Common myeloid progenitor, CD34-positive (primary cell): ENCODE results near the gene KRTAP10-3.
"Not testable (repeated sequence)": the region's sequence is repeated elsewhere in the genome, so short reads cannot be mapped to it uniquely, and the experiment has no call there.

Source experiments
- CTCF ChIA-PET: fragments of 350-600 bp; sonication (Branson Sonifier 250); formaldehyde crosslinking; loops from one replicate; lab custom pipeline; 2021; ENCODE audit warnings: antibody characterized with exemption; lab: Charles Lee
- POLR2A ChIA-PET: fragments of 350-600 bp; sonication (Branson Sonifier 250); formaldehyde crosslinking; loops from one replicate; lab custom pipeline; 2021; ENCODE audit warnings: antibody characterized with exemption; lab: Charles Lee
- DNase-seq, 3 donors: peaks; one replicate each; pipeline versions ENCODE4 v3.0.0 to v3.0.0-alpha.2; 2013
- H3K27ac ChIP-seq, 2 experiments: 1 replicate in 1 of 2; 2 replicates in 1 of 2; pipeline ENCODE4 v1.7.0; 2013; ENCODE audit warnings: inconsistent platforms in 2 of 2, low read length in 2 of 2, mild to moderate bottlenecking in 2 of 2, low read depth in 1 of 2, moderate library complexity in 1 of 2; ENCODE audit not compliant: severe bottlenecking in 2 of 2, insufficient read depth in 1 of 2, poor library complexity in 1 of 2
- H3K27me3 ChIP-seq, 5 experiments: replicated peaks in 2 of 5; 1 replicate in 3 of 5; 2 replicates in 2 of 5; pipeline versions ENCODE4 v1.6.1 to v1.7.0; 2013; ENCODE audit warnings: low read length in 4 of 5, mild to moderate bottlenecking in 2 of 5, moderate library complexity in 2 of 5, inconsistent platforms in 1 of 5; ENCODE audit not compliant: insufficient read depth in 5 of 5, control insufficient read depth in 4 of 5
- H3K36me3 ChIP-seq, 4 experiments: 1 replicate in 2 of 4; 2 replicates in 2 of 4; pipeline versions ENCODE4 v1.6.1 to v1.7.0; 2013; ENCODE audit warnings: low read length in 3 of 4, control low read depth in 1 of 4, mild to moderate bottlenecking in 1 of 4; ENCODE audit not compliant: control insufficient read depth in 4 of 4, insufficient read depth in 4 of 4
- H3K4me1 ChIP-seq, 4 experiments: 1 replicate in 3 of 4; 2 replicates in 1 of 4; pipeline versions ENCODE4 v1.6.1 to v1.7.1; 2013; ENCODE audit warnings: low read length in 3 of 4, mild to moderate bottlenecking in 3 of 4, control low read depth in 1 of 4, inconsistent platforms in 1 of 4, moderate library complexity in 1 of 4; ENCODE audit not compliant: control insufficient read depth in 4 of 4, insufficient read depth in 4 of 4; ENCODE audit errors: control extremely low read depth in 1 of 4
- H3K4me3 ChIP-seq, 7 experiments: 1 replicate in 4 of 7; 2 replicates in 3 of 7; pipeline versions ENCODE4 v1.5.1 to v1.7.0; 2013; ENCODE audit warnings: mild to moderate bottlenecking in 7 of 7, low read length in 6 of 7, moderate library complexity in 6 of 7, inconsistent platforms in 2 of 7, low read depth in 2 of 7, control low read depth in 1 of 7; ENCODE audit not compliant: insufficient read depth in 4 of 7, control insufficient read depth in 1 of 7; ENCODE audit errors: extremely low read depth in 1 of 7
- H3K9me3 ChIP-seq, 5 experiments: 1 replicate in 4 of 5; 2 replicates in 1 of 5; pipeline versions ENCODE4 v1.6.1 to v1.7.1; 2013; ENCODE audit warnings: low read length in 4 of 5, mild to moderate bottlenecking in 2 of 5, inconsistent platforms in 1 of 5, low read depth in 1 of 5, moderate library complexity in 1 of 5; ENCODE audit not compliant: control insufficient read depth in 4 of 5, insufficient read depth in 2 of 5; ENCODE audit errors: control extremely low read depth in 1 of 5
- WGBS: methylation state at CpG from one replicate; pipeline ENCODE4 v1.1.5; 2013; ENCODE audit not compliant: insufficient coverage; 5-methylcytosine and 5-hydroxymethylcytosine counted together

The KRTAP10-3 gene

GRCh38 chr21:44601091-44601490 lies 42.5 kb upstream of the KRTAP10-3 start:
- peaks cover 0 to 19% (median 6%) of the 10 kb centered on the region in 5 experiments for H3K27me3 ChIP-seq
- H3K9me3 ChIP-seq = peaks cover 0 to 13% (median 3%) of the 10 kb centered on the region in 5 experiments
- DNase-seq, H3K36me3 ChIP-seq, H3K27ac ChIP-seq, CTCF ChIA-PET, H3K4me1 ChIP-seq, H3K4me3 ChIP-seq, POLR2A ChIA-PET: not testable (repeated sequence)
- WGBS = 90% methylated on average over 9 of the region's 10 CpGs

- POLR2A ChIA-PET, CTCF ChIA-PET, H3K4me1 ChIP-seq, H3K36me3 ChIP-seq, H3K27ac ChIP-seq, H3K4me3 ChIP-seq, DNase-seq: not testable (repeated sequence)
- WGBS = 86% methylated on average over 9 of the region's 23 CpGs
- peaks cover 0 to 19% (median 5%) of the 10 kb centered on the region in 5 experiments for H3K27me3 ChIP-seq
- peaks cover 0 to 13% (median 1%) of the 10 kb centered on the region in 5 experiments for H3K9me3 ChIP-seq
Measured at GRCh38 chr21:44600118-44600978, 41.8 kb upstream of the KRTAP10-3 start, which contains the start of gene KRTAP10-7. Gene KRTAP10-7 (plus strand): TSS chr21:44600597. CDS start chr21:44600622, 25 bp downstream.

DNA sequence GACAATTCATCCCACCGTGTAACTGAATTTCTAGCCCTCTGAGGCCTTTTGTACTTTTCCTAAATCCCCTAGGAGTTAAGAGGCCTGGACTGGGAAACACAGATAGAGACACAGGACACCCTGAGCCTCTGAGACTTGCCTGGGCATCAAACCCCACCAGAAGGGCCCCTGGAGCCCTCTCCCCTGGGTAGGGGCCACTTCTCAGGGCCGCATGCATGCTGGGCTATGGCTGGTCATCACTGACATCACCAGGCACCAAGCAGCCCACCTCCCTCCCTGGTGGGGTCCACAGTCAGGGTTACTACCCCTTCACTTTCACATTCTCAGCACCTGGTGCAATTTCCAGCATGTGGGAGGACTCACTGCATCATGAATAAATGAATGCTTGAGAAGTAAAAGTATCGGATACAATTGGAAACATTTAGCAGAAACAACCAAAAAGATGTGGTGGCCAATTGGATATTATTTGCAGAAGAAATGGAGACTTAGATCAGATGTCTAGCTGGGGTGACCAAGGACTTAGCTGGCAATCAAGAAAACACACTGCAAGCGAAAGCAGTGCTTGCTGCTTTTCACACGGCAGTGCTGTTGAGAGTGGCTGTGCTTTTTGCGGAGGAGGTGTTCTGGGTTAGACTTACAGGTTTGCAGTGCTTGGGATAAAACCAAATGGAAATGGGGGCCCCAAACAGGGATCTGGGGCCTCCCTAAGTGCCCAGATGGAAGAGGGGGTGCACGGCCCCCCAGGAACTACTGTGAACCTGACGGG lies 40.9 kb upstream of the KRTAP10-3 start:
- Histone ChIP-seq H3K27ac (no peak overlapping the region), H3K9me3 (peaks cover 0 to 9% (median 1%) of the 10 kb centered on the region in 5 experiments), H3K27me3 (peaks cover 0 to 17% (median 5%) of the 10 kb centered on the region in 5 experiments), H3K4me1 (no peaks in the 10 kb centered on the region), H3K36me3 (no peaks in the 10 kb centered on the region), H3K4me3 (no peak overlapping the region)
- 93% methylated on average over 5 of the region's 8 CpGs for WGBS
- POLR2A ChIA-PET = no interaction called here
- CTCF ChIA-PET = no interaction called here
- DNase-seq = no peak

GRCh38 chr21:44598061-44598460 lies 39.5 kb upstream of the KRTAP10-3 start:
- POLR2A ChIA-PET = no interaction called here

DNA sequence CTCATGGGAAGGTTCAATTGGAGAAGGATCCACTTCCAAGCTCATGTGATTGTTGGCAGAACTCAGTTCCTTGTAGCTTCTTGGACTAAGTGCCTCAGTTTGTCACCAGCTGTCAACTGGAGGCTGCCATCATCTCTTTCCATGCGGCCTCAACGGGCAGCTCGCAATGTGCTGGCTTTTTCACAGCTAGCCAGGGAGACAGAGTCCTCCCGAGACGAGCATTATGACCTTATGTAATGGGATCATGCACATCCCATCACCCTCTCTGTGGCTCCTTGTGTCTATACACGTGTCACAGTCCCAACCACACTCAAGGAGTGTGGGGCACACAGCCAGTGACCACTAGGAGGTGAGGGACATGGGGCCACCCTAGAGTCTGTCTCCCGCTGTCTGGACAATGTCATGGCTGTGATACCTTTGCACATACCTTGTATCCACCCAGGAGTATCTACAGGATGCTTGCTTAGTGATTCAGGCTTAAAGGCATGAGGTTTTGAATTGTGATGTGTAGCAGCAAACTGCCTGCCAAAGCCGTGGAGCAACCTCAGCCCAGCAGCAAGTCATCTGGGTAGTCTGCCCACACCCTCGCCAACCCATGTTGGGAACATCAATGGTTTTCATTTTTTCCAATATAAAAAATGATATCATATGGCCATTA lies 37.6 kb upstream of the KRTAP10-3 start:
- H3K4me3 ChIP-seq = no peak overlapping the region
- DNase-seq = no peak
- POLR2A ChIA-PET = no interaction called here
- no peaks in the 10 kb centered on the region for H3K36me3 ChIP-seq
- H3K27ac ChIP-seq = no peak overlapping the region
- H3K4me1 ChIP-seq = peaks cover 0 to 5% (median 0%) of the 10 kb centered on the region in 4 experiments
- CTCF ChIA-PET = no interaction called here
- H3K9me3 ChIP-seq = peaks cover 0 to 8% (median 0%) of the 10 kb centered on the region in 5 experiments
- H3K27me3 ChIP-seq = peaks cover 0 to 12% (median 0%) of the 10 kb centered on the region in 5 experiments
- WGBS = 95% methylated on average over 6 of the region's 9 CpGs

More at GRCh38 chr21:44598061-44598460, 39.5 kb upstream of the KRTAP10-3 start:
- Histone ChIP-seq H3K4me3 (no peak overlapping the region), H3K4me1 (peaks cover 0 to 5% (median 0%) of the 10 kb centered on the region in 4 experiments), H3K27ac (no peak overlapping the region), H3K27me3 (peaks cover 0 to 9% (median 0%) of the 10 kb centered on the region in 5 experiments), H3K9me3 (peaks cover 0 to 8% (median 0%) of the 10 kb centered on the region in 5 experiments), H3K36me3 (no peaks in the 10 kb centered on the region)
- CTCF ChIA-PET = no interaction called here
- 97% methylated on average over 10 of the region's 11 CpGs for WGBS
- no peak for DNase-seq

DNA sequence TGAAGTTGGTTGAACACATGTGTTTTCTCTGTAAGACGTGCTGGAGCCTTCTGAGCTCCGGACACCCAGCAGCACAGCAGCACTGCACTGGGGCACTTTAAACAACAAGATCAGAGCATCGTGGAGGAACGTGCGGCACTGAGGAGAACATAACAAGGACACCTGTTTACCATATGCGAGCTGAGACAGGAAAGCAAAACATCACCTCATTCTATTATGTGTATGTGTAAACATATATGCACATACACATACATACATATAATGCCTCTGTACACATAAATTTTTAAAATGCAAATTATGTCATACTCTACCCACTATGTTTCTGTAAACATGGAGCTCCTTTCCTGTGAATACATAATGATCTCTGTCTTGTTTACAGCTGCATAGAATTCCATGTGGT lies 36.9 kb upstream of the KRTAP10-3 start:
- ChIA-PET POLR2A (no interaction called here), CTCF (no interaction called here)
- Histone ChIP-seq H3K27ac (no peak overlapping the region), H3K9me3 (peaks cover 0 to 8% (median 0%) of the 10 kb centered on the region in 5 experiments), H3K4me1 (peaks cover 0 to 5% (median 0%) of the 10 kb centered on the region in 4 experiments), H3K36me3 (no peaks in the 10 kb centered on the region), H3K27me3 (peaks cover 0 to 12% (median 0%) of the 10 kb centered on the region in 5 experiments), H3K4me3 (no peak overlapping the region)
- no peak for DNase-seq
- 93% methylated on average over 3 of the region's 6 CpGs for WGBS
